Mesendoderm (in vitro differentiated cells): ENCODE measurements around the gene GRHL3.

Experiments
- DNase-seq: peaks from one replicate; pipeline ENCODE4 v3.0.0; 2013
- H2AK5ac ChIP-seq: 2 replicates; pipeline ENCODE4 v1.6.1; 2013; ENCODE audit warnings: low read length, inconsistent platforms
- H2BK120ac ChIP-seq: 2 replicates; pipeline ENCODE4 v1.6.1; 2013; ENCODE audit warnings: low read depth, mild to moderate bottlenecking, low read length, moderate library complexity, mixed read lengths
- H2BK15ac ChIP-seq: replicated peaks from 2 replicates; pipeline ENCODE4 v1.6.1; 2013; ENCODE audit warnings: low read depth, mild to moderate bottlenecking, moderate library complexity
- H2BK5ac ChIP-seq: 2 replicates; pipeline ENCODE4 v1.6.1; 2013; ENCODE audit warnings: low read length, inconsistent platforms
- H3K18ac ChIP-seq: 2 replicates; pipeline ENCODE4 v1.6.1; 2013; ENCODE audit warnings: mild to moderate bottlenecking, low read length, mixed read lengths
- H3K23ac ChIP-seq: one replicate; pipeline ENCODE4 v1.6.1; 2013; ENCODE audit warnings: low read length
- H3K27ac ChIP-seq: 2 replicates; pipeline ENCODE4 v1.5.1; 2013; ENCODE audit warnings: low read depth, mild to moderate bottlenecking, inconsistent platforms, low read length, moderate library complexity
- H3K27me3 ChIP-seq: 2 replicates; pipeline ENCODE4 v1.6.1; 2013; ENCODE audit warnings: low read length, control low read depth, mild to moderate bottlenecking, inconsistent platforms; ENCODE audit not compliant: insufficient read depth, poor library complexity
- H3K36me3 ChIP-seq: 2 replicates; pipeline ENCODE4 v1.6.1; 2013; ENCODE audit warnings: low read length, inconsistent platforms; ENCODE audit not compliant: control insufficient read depth, insufficient read depth
- H3K4ac ChIP-seq: one replicate; pipeline ENCODE4 v1.6.1; 2013; ENCODE audit warnings: low read depth, mild to moderate bottlenecking, low read length, moderate library complexity
- H3K4me1 ChIP-seq: 2 replicates; pipeline ENCODE4 v1.6.1; 2013; ENCODE audit warnings: low read depth, low read length, inconsistent platforms; ENCODE audit not compliant: control insufficient read depth
- H3K4me2 ChIP-seq: 2 replicates; pipeline ENCODE4 v1.6.1; 2013; ENCODE audit warnings: low read length
- H3K4me3 ChIP-seq: 2 replicates; pipeline ENCODE4 v1.5.1; 2013; ENCODE audit warnings: mild to moderate bottlenecking, low read length
- H3K56ac ChIP-seq: one replicate; pipeline ENCODE4 v1.6.1; 2013; ENCODE audit warnings: low read length
- H3K79me1 ChIP-seq: 2 replicates; pipeline ENCODE4 v1.6.1; 2013; ENCODE audit warnings: low read length, inconsistent platforms
- H3K79me2 ChIP-seq: 2 replicates; pipeline ENCODE4 v1.6.1; 2013; ENCODE audit warnings: mild to moderate bottlenecking, low read length; ENCODE audit not compliant: control insufficient read depth, insufficient read depth
- H3K9ac ChIP-seq: 2 replicates; pipeline ENCODE4 v1.6.1; 2013; ENCODE audit warnings: low read length, inconsistent platforms
- H4K5ac ChIP-seq: one replicate; pipeline ENCODE4 v1.6.1; 2013; ENCODE audit warnings: low read length
- H4K8ac ChIP-seq: one replicate; pipeline ENCODE4 v1.6.1; 2013; ENCODE audit warnings: low read depth, mild to moderate bottlenecking, control low read depth, low read length, moderate library complexity
- WGBS: extraction: QIAGEN DNeasy Blood & Tissue Kit; methylation state at CpG from one replicate; pipeline ENCODE4 v1.1.7; 2013; ENCODE audit warnings: low lambda C conversion rate, missing lambda C conversion rate; ENCODE audit not compliant: insufficient coverage; ENCODE audit errors: extremely low coverage; 5-methylcytosine and 5-hydroxymethylcytosine counted together

GRHL3 gene

GRCh38 chr1:24318615-24319311, 394 bp upstream of the GRHL3 start:
- Histone ChIP-seq H2BK5ac (no peak overlapping the region), H3K23ac (no peak overlapping the region), H3K18ac (no peak overlapping the region), H3K4ac (no peak overlapping the region), H3K4me1 (peaks cover 15% of the 10 kb centered on the region), H3K79me1 (no peaks in the 10 kb centered on the region), H4K5ac (no peak overlapping the region), H2BK15ac (no peak overlapping the region), H3K4me2 (no peak overlapping the region), H3K4me3 (no peak overlapping the region), H3K9ac (no peak overlapping the region), H3K56ac (peak overlapping the region; percentile 18), H2BK120ac (no peak overlapping the region), H3K79me2 (no peaks in the 10 kb centered on the region), H3K36me3 (no peaks in the 10 kb centered on the region), H3K27ac (no peak overlapping the region), H4K8ac (no peak overlapping the region), H2AK5ac (no peak overlapping the region), H3K27me3 (no peaks in the 10 kb centered on the region)
- no CpG with 5 or more reads among the region's 5 CpGs for WGBS
- no peak for DNase-seq

GRCh38 chr1:24319962-24320361, 805 bp downstream of the GRHL3 start:
- Histone ChIP-seq H3K4me2 (no peak overlapping the region), H3K4me1 (peaks cover 15% of the 10 kb centered on the region), H3K18ac (no peak overlapping the region), H3K79me1 (no peaks in the 10 kb centered on the region), H3K27me3 (no peaks in the 10 kb centered on the region), H3K79me2 (no peaks in the 10 kb centered on the region), H3K4ac (no peak overlapping the region), H3K23ac (no peak overlapping the region), H4K5ac (no peak overlapping the region), H3K27ac (no peak overlapping the region), H2AK5ac (peak overlapping the region; percentile 59), H4K8ac (no peak overlapping the region), H2BK120ac (no peak overlapping the region), H3K9ac (no peak overlapping the region), H3K4me3 (no peak overlapping the region), H3K56ac (no peak overlapping the region), H2BK15ac (no peak overlapping the region), H3K36me3 (no peaks in the 10 kb centered on the region), H2BK5ac (no peak overlapping the region)
- no CpG with 5 or more reads among the region's 1 CpG for WGBS
- DNase-seq = no peak

- no peak overlapping the region for H2BK120ac ChIP-seq
- H3K79me2 ChIP-seq = no peaks in the 10 kb centered on the region
- no peaks in the 10 kb centered on the region for H3K79me1 ChIP-seq
- H2BK15ac ChIP-seq = no peak overlapping the region
- peak overlapping the region; percentile 93 for H3K56ac ChIP-seq
- peak overlapping the region; percentile 95 for H3K27ac ChIP-seq
- H3K27me3 ChIP-seq = no peaks in the 10 kb centered on the region
- H3K4me3 ChIP-seq = no peak overlapping the region
- H2AK5ac ChIP-seq = no peak overlapping the region
- H3K23ac ChIP-seq = no peak overlapping the region
- H3K4me1 ChIP-seq = peaks cover 15% of the 10 kb centered on the region
- H3K4me2 ChIP-seq = no peak overlapping the region
- H4K5ac ChIP-seq = no peak overlapping the region
- peak overlapping the region; percentile 76 for H3K9ac ChIP-seq
- H3K4ac ChIP-seq = peak overlapping the region; percentile 86
- H3K18ac ChIP-seq = peak overlapping the region; percentile 86
- WGBS = no CpG with 5 or more reads among the region's 8 CpGs
- no peaks in the 10 kb centered on the region for H3K36me3 ChIP-seq
- no peak overlapping the region for H4K8ac ChIP-seq
- peak; percentile 74 for DNase-seq
- H2BK5ac ChIP-seq = peak overlapping the region; percentile 0
Observed at GRCh38 chr1:24321126-24321525, 2.0 kb downstream of the GRHL3 start.

GRCh38 chr1:24321697-24322469, 2.7 kb downstream of the GRHL3 start:
- peak; percentile 91 for DNase-seq
- no peak overlapping the region for H2AK5ac ChIP-seq
- no peaks in the 10 kb centered on the region for H3K79me1 ChIP-seq
- peak overlapping the region; percentile 79 for H2BK5ac ChIP-seq
- WGBS = no CpG with 5 or more reads among the region's 72 CpGs
- H3K4me3 ChIP-seq = peak overlapping the region; percentile 7
- no peak overlapping the region for H4K5ac ChIP-seq
- H3K27ac ChIP-seq = peak overlapping the region; percentile 95
- peak overlapping the region; percentile 86 for H3K4ac ChIP-seq
- no peak overlapping the region for H2BK15ac ChIP-seq
- peak overlapping the region; percentile 32 for H2BK120ac ChIP-seq
- peaks cover 15% of the 10 kb centered on the region for H3K4me1 ChIP-seq
- H3K4me2 ChIP-seq = peak overlapping the region; percentile 62
- H4K8ac ChIP-seq = no peak overlapping the region
- peak overlapping the region; percentile 76 for H3K9ac ChIP-seq
- H3K56ac ChIP-seq = peak overlapping the region; percentile 93
- H3K79me2 ChIP-seq = no peaks in the 10 kb centered on the region
- H3K18ac ChIP-seq = peak overlapping the region; percentile 86
- H3K36me3 ChIP-seq = no peaks in the 10 kb centered on the region
- no peaks in the 10 kb centered on the region for H3K27me3 ChIP-seq
- H3K23ac ChIP-seq = peak overlapping the region; percentile 50

GRCh38 chr1:24322470-24323177, 3.5 kb downstream of the GRHL3 start:
- Histone ChIP-seq H2BK120ac (no peak overlapping the region), H2BK15ac (no peak overlapping the region), H3K4me2 (peak overlapping the region; percentile 62), H3K9ac (peak overlapping the region; percentile 76), H2AK5ac (no peak overlapping the region), H3K36me3 (no peaks in the 10 kb centered on the region), H3K79me2 (no peaks in the 10 kb centered on the region), H3K18ac (peak overlapping the region; percentile 86), H3K56ac (peak overlapping the region; percentile 93), H4K5ac (peak overlapping the region; percentile 8), H3K27me3 (no peaks in the 10 kb centered on the region), H3K79me1 (no peaks in the 10 kb centered on the region), H2BK5ac (peak overlapping the region; percentile 18), H3K27ac (peak overlapping the region; percentile 95), H3K4me3 (peak overlapping the region; percentile 7), H3K23ac (no peak overlapping the region), H4K8ac (peak overlapping the region; percentile 58), H3K4me1 (peaks cover 13% of the 10 kb centered on the region), H3K4ac (peak overlapping the region; percentile 63)
- no CpG with 5 or more reads among the region's 33 CpGs for WGBS
- DNase-seq = no peak
